ENCODE data around the gene BBOX1. TPM values are rescaled to one million over a fixed set of nuclear protein-coding genes. Genes with fewer than 3 reads are reported as not detected.
"Not testable (repeated sequence)": the region's sequence is repeated elsewhere in the genome, so short reads cannot be mapped to it uniquely, and the experiment has no call there.

The BBOX1 gene
- total RNA-seq, 4 donors from 2014 or later = 0.22 to 0.84 TPM; not detected in 2

DNA sequence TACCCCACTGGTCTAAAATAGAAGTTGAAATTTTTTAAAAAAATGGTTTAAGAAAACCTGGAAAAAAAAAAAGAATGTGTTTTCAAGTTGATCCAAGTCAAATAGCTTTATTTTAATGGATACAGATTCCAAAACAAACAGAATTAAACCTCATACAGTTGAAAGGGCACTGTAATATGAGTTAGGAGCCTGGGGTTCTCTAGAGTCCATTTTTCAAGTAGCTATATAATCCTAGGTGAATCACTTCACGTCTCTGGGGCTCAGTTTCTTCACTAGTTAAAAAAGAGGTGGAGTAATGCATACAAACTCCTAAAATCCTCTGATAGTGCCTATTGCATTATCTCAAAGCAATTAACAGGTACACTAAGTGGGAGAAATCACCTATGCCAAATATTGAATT is 132.9 kb downstream of the BBOX1 start:
- Histone ChIP-seq H3K27me3 (no peaks in the 10 kb centered on the region), H3K9me3 (no peaks in the 10 kb centered on the region), H3K36me3 (no peaks in the 10 kb centered on the region), H3K4me3 (no peak overlapping the region), H3K4me1 (peaks cover 0 to 8% (median 3%) of the 10 kb centered on the region in 4 donors), H3K27ac (no peak overlapping the region)
- 45 to 77% methylated on average over 1 of the region's 1 CpG for WGBS, 2 donors
- DNase-seq (ENCODE audit: low spot score in 2 of 2) = no peak
- TF ChIP-seq, protein P1, sequence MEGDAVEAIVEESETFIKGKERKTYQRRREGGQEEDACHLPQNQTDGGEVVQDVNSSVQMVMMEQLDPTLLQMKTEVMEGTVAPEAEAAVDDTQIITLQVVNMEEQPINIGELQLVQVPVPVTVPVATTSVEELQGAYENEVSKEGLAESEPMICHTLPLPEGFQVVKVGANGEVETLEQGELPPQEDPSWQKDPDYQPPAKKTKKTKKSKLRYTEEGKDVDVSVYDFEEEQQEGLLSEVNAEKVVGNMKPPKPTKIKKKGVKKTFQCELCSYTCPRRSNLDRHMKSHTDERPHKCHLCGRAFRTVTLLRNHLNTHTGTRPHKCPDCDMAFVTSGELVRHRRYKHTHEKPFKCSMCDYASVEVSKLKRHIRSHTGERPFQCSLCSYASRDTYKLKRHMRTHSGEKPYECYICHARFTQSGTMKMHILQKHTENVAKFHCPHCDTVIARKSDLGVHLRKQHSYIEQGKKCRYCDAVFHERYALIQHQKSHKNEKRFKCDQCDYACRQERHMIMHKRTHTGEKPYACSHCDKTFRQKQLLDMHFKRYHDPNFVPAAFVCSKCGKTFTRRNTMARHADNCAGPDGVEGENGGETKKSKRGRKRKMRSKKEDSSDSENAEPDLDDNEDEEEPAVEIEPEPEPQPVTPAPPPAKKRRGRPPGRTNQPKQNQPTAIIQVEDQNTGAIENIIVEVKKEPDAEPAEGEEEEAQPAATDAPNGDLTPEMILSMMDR (IDR thresholded peaks at IDR 0.05) = no peak
- TF ChIP-seq EP300 (IDR thresholded peaks at IDR 0.05) (no peak), POLR2A (IDR thresholded peaks at IDR 0.05) (no peak)

DNA sequence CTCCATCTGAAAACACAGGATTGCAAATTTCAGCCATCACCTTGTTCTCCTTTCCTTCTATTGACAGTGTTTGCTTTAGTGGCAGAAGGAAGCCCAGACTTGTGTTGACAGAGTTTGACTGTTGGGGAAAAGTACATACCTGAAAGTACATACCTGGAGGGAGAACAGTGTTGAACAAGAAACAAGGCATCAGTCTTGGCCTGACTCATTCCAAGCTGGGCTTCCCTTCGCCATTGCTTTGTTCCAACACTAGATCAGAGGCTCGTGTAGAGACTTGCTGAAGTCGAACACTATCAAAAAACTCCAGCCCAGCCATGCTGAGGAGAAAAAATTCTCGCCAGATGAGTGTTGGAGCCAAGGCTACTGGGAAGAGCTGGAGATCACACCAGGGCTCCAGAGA is 133.4 kb downstream of the BBOX1 start:
- no peak overlapping the region for H3K4me3 ChIP-seq
- TF ChIP-seq POLR2A (IDR thresholded peaks at IDR 0.05) (no peak), EP300 (IDR thresholded peaks at IDR 0.05) (no peak)
- TF ChIP-seq, protein P1 (IDR thresholded peaks at IDR 0.05) = no peak
- 70% methylated on average over 4 of the region's 4 CpGs for WGBS, 2 donors
- DNase-seq (ENCODE audit: low spot score in 2 of 2) = no peak
- H3K9me3 ChIP-seq = no peaks in the 10 kb centered on the region
- H3K27ac ChIP-seq = no peak overlapping the region
- no peaks in the 10 kb centered on the region for H3K36me3 ChIP-seq
- no peaks in the 10 kb centered on the region for H3K27me3 ChIP-seq
- H3K4me1 ChIP-seq = peaks cover 0 to 13% (median 6%) of the 10 kb centered on the region in 4 donors

DNA sequence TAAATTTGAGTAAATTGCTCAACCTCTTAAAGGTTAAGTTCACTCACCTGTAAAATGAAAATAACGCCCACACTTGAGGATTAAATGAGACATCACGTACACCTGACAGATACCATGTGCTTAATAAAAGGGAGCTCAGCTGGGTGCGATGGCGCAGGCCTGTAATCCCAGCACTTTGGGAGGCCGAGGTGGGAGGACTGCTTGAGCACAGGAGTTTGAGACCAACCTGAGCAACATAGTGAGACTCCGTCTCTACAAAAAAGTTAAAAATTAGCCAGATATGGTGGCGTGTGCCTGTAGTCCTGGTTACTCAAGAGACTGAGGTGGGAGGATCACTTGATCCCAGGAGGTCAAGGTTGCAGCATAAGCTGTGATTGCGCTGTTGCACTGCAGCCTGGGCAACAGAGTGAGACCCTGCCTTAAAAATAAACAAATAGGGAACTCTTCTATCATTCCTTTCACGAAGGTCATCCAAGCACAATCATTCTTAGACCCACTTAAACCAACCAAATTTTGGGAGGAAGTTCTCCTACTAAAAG is 134.1 kb downstream of the BBOX1 start:
- Histone ChIP-seq H3K4me3 (no peak overlapping the region), H3K27me3 (no peaks in the 10 kb centered on the region), H3K9me3 (no peaks in the 10 kb centered on the region), H3K27ac (no peak overlapping the region), H3K36me3 (no peaks in the 10 kb centered on the region), H3K4me1 (peaks cover 0 to 20% (median 6%) of the 10 kb centered on the region in 4 donors)
- no peak for DNase-seq (ENCODE audit: low spot score in 2 of 2)
- TF ChIP-seq, protein P1 (IDR thresholded peaks at IDR 0.05) = no peak
- TF ChIP-seq EP300 (IDR thresholded peaks at IDR 0.05) (no peak), POLR2A (IDR thresholded peaks at IDR 0.05) (no peak)
- 91 to 93% methylated on average over 9 of the region's 9 CpGs for WGBS, 2 donors

DNA sequence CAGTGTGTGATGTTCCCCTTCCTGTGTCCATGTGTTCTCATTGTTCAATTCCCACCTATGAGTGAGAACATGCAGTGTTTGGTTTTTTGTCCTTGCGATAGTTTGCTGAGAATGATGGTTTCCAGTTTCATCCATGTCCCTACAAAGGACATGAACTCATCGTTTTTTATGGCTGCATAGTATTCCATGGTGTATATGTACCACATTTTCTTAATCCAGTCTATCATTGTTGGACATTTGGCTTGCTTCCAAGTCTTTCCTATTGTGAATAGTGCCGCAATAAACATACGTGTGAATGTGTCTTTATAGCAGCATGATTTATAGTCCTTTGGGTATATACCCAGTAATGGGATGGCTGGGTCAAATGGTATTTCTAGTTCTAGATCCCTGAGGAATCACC is 134.9 kb downstream of the BBOX1 start:
- WGBS, 2 donors = 69 to 87% methylated on average over 3 of the region's 4 CpGs
- peaks cover 0 to 28% (median 6%) of the 10 kb centered on the region in 4 donors for H3K4me1 ChIP-seq

More for the DNA sequence above, 134.9 kb downstream of the BBOX1 start:
- not testable (repeated sequence) for H3K27me3 ChIP-seq; H3K36me3 ChIP-seq; DNase-seq (ENCODE audit: low spot score in 2 of 2); H3K27ac ChIP-seq; H3K9me3 ChIP-seq; H3K4me3 ChIP-seq

Other genes with a start within 250 kb of the BBOX1 start
- gene FIBIN, start 46.7 kb upstream of the BBOX1 start, total RNA-seq = 100 to 1,000 TPM; 225 to 528 (median 324) TPM

Measured in tibial nerve (tissue), 4 donors.